ENCODE data around the gene NOC4L.
"Not testable (repeated sequence)": the region's sequence is repeated elsewhere in the genome, so short reads cannot be mapped to it uniquely, and the experiment has no call there.

NOC4L gene

GRCh38 chr12:132188451-132188901 is 44.2 kb downstream of the NOC4L start:
- H3K27me3 Mint-ChIP-seq: peaks cover 78% of the 10 kb centered on the region
- H3K4me3 Mint-ChIP-seq: peak overlapping the region; percentile 94
- H3K27ac Mint-ChIP-seq: no peak overlapping the region
- intact Hi-C loops (cut with micrococcal nuclease): no loop called here
- peaks cover 17% of the 10 kb centered on the region for H3K36me3 Mint-ChIP-seq (ENCODE audit: low read depth)
- H3K4me1 Mint-ChIP-seq (ENCODE audit: low read depth): peaks cover 49% of the 10 kb centered on the region
- H3K9me3 Mint-ChIP-seq: peaks cover 10% of the 10 kb centered on the region

GRCh38 chr12:132188916-132189325 is 44.7 kb downstream of the NOC4L start:
- H3K4me3 Mint-ChIP-seq: peak overlapping the region; percentile 94
- H3K4me1 Mint-ChIP-seq (ENCODE audit: low read depth): peaks cover 49% of the 10 kb centered on the region
- peaks cover 19% of the 10 kb centered on the region for H3K36me3 Mint-ChIP-seq (ENCODE audit: low read depth)
- peak overlapping the region; percentile 83 for H3K27ac Mint-ChIP-seq
- H3K9me3 Mint-ChIP-seq: peaks cover 14% of the 10 kb centered on the region
- peaks cover 77% of the 10 kb centered on the region for H3K27me3 Mint-ChIP-seq
- intact Hi-C loops (cut with micrococcal nuclease): loop anchor here (1.0 kb wide), 1 partner anchor 45 kb away; the partner anchor contains the start of genes DDX51 and NOC4L

- Mint-ChIP-seq H3K27ac (peak overlapping the region; percentile 83), H3K4me3 (peak overlapping the region; percentile 94), H3K4me1 (ENCODE audit: low read depth) (peaks cover 49% of the 10 kb centered on the region), H3K9me3 (peaks cover 20% of the 10 kb centered on the region), H3K36me3 (ENCODE audit: low read depth) (peaks cover 19% of the 10 kb centered on the region), H3K27me3 (peaks cover 75% of the 10 kb centered on the region)
- intact Hi-C loops (cut with micrococcal nuclease): loop anchor here (1.0 kb wide), 1 partner anchor 45 kb away; the partner anchor contains the start of genes DDX51 and NOC4L
Measured at GRCh38 chr12:132189378-132190011, 45.2 kb downstream of the NOC4L start.

- Mint-ChIP-seq H3K9me3 (peaks cover 22% of the 10 kb centered on the region), H3K36me3 (ENCODE audit: low read depth) (peaks cover 19% of the 10 kb centered on the region), H3K4me1 (ENCODE audit: low read depth) (peaks cover 49% of the 10 kb centered on the region), H3K27ac (peak overlapping the region; percentile 83), H3K4me3 (peak overlapping the region; percentile 94), H3K27me3 (peaks cover 71% of the 10 kb centered on the region)
- intact Hi-C loops (cut with micrococcal nuclease): no loop called here
Measured at GRCh38 chr12:132190012-132190755, 45.9 kb downstream of the NOC4L start.

- no peak overlapping the region for H3K4me3 Mint-ChIP-seq
- H3K27ac Mint-ChIP-seq: no peak overlapping the region
- intact Hi-C loops (cut with micrococcal nuclease): no loop called here
- peaks cover 19% of the 10 kb centered on the region for H3K36me3 Mint-ChIP-seq (ENCODE audit: low read depth)
- peaks cover 22% of the 10 kb centered on the region for H3K9me3 Mint-ChIP-seq
- H3K4me1 Mint-ChIP-seq (ENCODE audit: low read depth): peaks cover 45% of the 10 kb centered on the region
- peaks cover 65% of the 10 kb centered on the region for H3K27me3 Mint-ChIP-seq
Measured at GRCh38 chr12:132190834-132191500, 46.7 kb downstream of the NOC4L start.

- Mint-ChIP-seq H3K4me1 (ENCODE audit: low read depth) (peaks cover 35% of the 10 kb centered on the region), H3K4me3 (no peak overlapping the region)
Measured at GRCh38 chr12:132191715-132192553, 47.7 kb downstream of the NOC4L start.

GRCh38 chr12:132194056-132194455 is 49.8 kb downstream of the NOC4L start:
- Mint-ChIP-seq H3K9me3 (peaks cover 22% of the 10 kb centered on the region), H3K4me3 (no peak overlapping the region), H3K27me3 (peaks cover 42% of the 10 kb centered on the region), H3K4me1 (ENCODE audit: low read depth) (peaks cover 15% of the 10 kb centered on the region), H3K27ac (no peak overlapping the region), H3K36me3 (ENCODE audit: low read depth) (peaks cover 13% of the 10 kb centered on the region)
- intact Hi-C loops (cut with micrococcal nuclease): no loop called here

More at GRCh38 chr12:132191715-132192553, 47.7 kb downstream of the NOC4L start:
- Mint-ChIP-seq H3K27me3 (peaks cover 60% of the 10 kb centered on the region), H3K27ac (no peak overlapping the region), H3K9me3 (peaks cover 22% of the 10 kb centered on the region), H3K36me3 (ENCODE audit: low read depth) (peaks cover 19% of the 10 kb centered on the region)
- intact Hi-C loops (cut with micrococcal nuclease): no loop called here

GRCh38 chr12:132194556-132194955 is 50.3 kb downstream of the NOC4L start:
- peaks cover 10% of the 10 kb centered on the region for H3K4me1 Mint-ChIP-seq (ENCODE audit: low read depth)
- peaks cover 8% of the 10 kb centered on the region for H3K36me3 Mint-ChIP-seq (ENCODE audit: low read depth)
- intact Hi-C loops (cut with micrococcal nuclease): no loop called here
- H3K9me3 Mint-ChIP-seq: peaks cover 22% of the 10 kb centered on the region
- H3K27ac Mint-ChIP-seq: no peak overlapping the region
- no peak overlapping the region for H3K4me3 Mint-ChIP-seq
- H3K27me3 Mint-ChIP-seq: peaks cover 40% of the 10 kb centered on the region

GRCh38 chr12:132195242-132195641 is 51.0 kb downstream of the NOC4L start:
- H3K27ac Mint-ChIP-seq; H3K36me3 Mint-ChIP-seq (ENCODE audit: low read depth); H3K4me1 Mint-ChIP-seq (ENCODE audit: low read depth); H3K4me3 Mint-ChIP-seq; intact Hi-C loops (cut with micrococcal nuclease): not testable (repeated sequence)
- H3K27me3 Mint-ChIP-seq: peaks cover 38% of the 10 kb centered on the region
- H3K9me3 Mint-ChIP-seq: peaks cover 22% of the 10 kb centered on the region

GRCh38 chr12:132196038-132196872 is 52.0 kb downstream of the NOC4L start:
- no peaks in the 10 kb centered on the region for H3K4me1 Mint-ChIP-seq (ENCODE audit: low read depth)
- intact Hi-C loops (cut with micrococcal nuclease): no loop called here
- H3K27me3 Mint-ChIP-seq: peaks cover 28% of the 10 kb centered on the region
- H3K36me3 Mint-ChIP-seq (ENCODE audit: low read depth): peaks cover 5% of the 10 kb centered on the region
- no peak overlapping the region for H3K4me3 Mint-ChIP-seq
- peaks cover 22% of the 10 kb centered on the region for H3K9me3 Mint-ChIP-seq
- no peak overlapping the region for H3K27ac Mint-ChIP-seq

GRCh38 chr12:132196873-132197390 is 52.7 kb downstream of the NOC4L start:
- intact Hi-C loops (cut with micrococcal nuclease): no loop called here

GRCh38 chr12:132197581-132198354 is 53.5 kb downstream of the NOC4L start:
- H3K9me3 Mint-ChIP-seq: peaks cover 19% of the 10 kb centered on the region
- no peak overlapping the region for H3K4me3 Mint-ChIP-seq
- H3K4me1 Mint-ChIP-seq (ENCODE audit: low read depth): no peaks in the 10 kb centered on the region
- peaks cover 17% of the 10 kb centered on the region for H3K27me3 Mint-ChIP-seq
- H3K36me3 Mint-ChIP-seq (ENCODE audit: low read depth): peaks cover 5% of the 10 kb centered on the region
- intact Hi-C loops (cut with micrococcal nuclease): no loop called here
- H3K27ac Mint-ChIP-seq: no peak overlapping the region

More at GRCh38 chr12:132196873-132197390, 52.7 kb downstream of the NOC4L start:
- Mint-ChIP-seq H3K4me1 (ENCODE audit: low read depth) (no peaks in the 10 kb centered on the region), H3K27me3 (peaks cover 21% of the 10 kb centered on the region), H3K4me3 (no peak overlapping the region), H3K27ac (no peak overlapping the region), H3K36me3 (ENCODE audit: low read depth) (peaks cover 5% of the 10 kb centered on the region), H3K9me3 (peaks cover 22% of the 10 kb centered on the region)

Measured in dendritic cell treated with granulocyte-macrophage colony-stimulating factor and Interleukin-4, amounts not matched to agents 40 ng/mL and 50 ng/mL, for 4 days (primary cell).